ENCODE data around the gene SLC6A1.

The SLC6A1 gene

GRCh38 chr3:11088831-11089230 lies 96.3 kb downstream of the SLC6A1 start:
- no peak for DNase-seq (ENCODE audit: low read depth)
- TF ChIP-seq, protein P1, sequence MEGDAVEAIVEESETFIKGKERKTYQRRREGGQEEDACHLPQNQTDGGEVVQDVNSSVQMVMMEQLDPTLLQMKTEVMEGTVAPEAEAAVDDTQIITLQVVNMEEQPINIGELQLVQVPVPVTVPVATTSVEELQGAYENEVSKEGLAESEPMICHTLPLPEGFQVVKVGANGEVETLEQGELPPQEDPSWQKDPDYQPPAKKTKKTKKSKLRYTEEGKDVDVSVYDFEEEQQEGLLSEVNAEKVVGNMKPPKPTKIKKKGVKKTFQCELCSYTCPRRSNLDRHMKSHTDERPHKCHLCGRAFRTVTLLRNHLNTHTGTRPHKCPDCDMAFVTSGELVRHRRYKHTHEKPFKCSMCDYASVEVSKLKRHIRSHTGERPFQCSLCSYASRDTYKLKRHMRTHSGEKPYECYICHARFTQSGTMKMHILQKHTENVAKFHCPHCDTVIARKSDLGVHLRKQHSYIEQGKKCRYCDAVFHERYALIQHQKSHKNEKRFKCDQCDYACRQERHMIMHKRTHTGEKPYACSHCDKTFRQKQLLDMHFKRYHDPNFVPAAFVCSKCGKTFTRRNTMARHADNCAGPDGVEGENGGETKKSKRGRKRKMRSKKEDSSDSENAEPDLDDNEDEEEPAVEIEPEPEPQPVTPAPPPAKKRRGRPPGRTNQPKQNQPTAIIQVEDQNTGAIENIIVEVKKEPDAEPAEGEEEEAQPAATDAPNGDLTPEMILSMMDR (conservative IDR thresholded peaks at IDR 0.05; ENCODE audit: control insufficient read depth, insufficient read depth, low read depth, low read length) = no peak
- no peak overlapping the region for H3K4me3 ChIP-seq (ENCODE audit: control insufficient read depth, low read depth, low read length)

Measured in fibroblast of mammary gland (primary cell).